Adrenal gland (tissue), 12 donors: ENCODE results near the gene SIRPD. TPM values are rescaled to one million over a fixed set of nuclear protein-coding genes. Genes with fewer than 3 reads are reported as not detected.

Experiments used
- DNase-seq, 7 donors: peaks; one replicate each; pipeline ENCODE4 v3.0.0-alpha.2; 2019 to 2020
- H3K27ac ChIP-seq, 5 donors: fragments of 200-600 bp; sonication (generic) in 4 of 5; 1 replicate in 3 of 5; 2 replicates in 2 of 5; pipeline versions ENCODE4 v1.5.1 to v1.8.0; 2016 to 2020; ENCODE audit warnings: mild to moderate bottlenecking in 1 of 5
- H3K27me3 ChIP-seq: fragments of 200-600 bp; 2 replicates; pipeline ENCODE4 v1.8.0; 2021
- H3K36me3 ChIP-seq, 2 donors: fragments of 200-600 bp; replicated peaks in 1 of 2; 1 replicate in 1 of 2; 2 replicates in 1 of 2; pipeline versions ENCODE4 v1.5.1 to v1.8.0; 2018 to 2022
- H3K4me1 ChIP-seq, 2 donors: fragments of 200-600 bp; replicated peaks in 1 of 2; 1 replicate in 1 of 2; 2 replicates in 1 of 2; pipeline versions ENCODE4 v1.5.1 to v1.8.0; 2018 to 2021
- H3K4me3 ChIP-seq, 4 donors: fragments of 200-600 bp; sonication (generic) in 3 of 4; one replicate each; pipeline ENCODE4 v1.5.1; 2016 to 2018
- H3K9me3 ChIP-seq, 3 donors: fragments of 200-600 bp; sonication (generic) in 1 of 3; replicated peaks in 1 of 3; 1 replicate in 2 of 3; 2 replicates in 1 of 3; pipeline versions ENCODE4 v1.5.1 to v1.8.0; 2016 to 2021
- POLR2A ChIP-seq, 2 donors: fragments of 450-650 bp; IDR thresholded peaks; one replicate each; pipeline ENCODE4 v1.6.1; 2017; ENCODE audit warnings: antibody characterized with exemption in 2 of 2, mild to moderate bottlenecking in 2 of 2, moderate library complexity in 1 of 2
- WGBS, 4 donors: extraction: QIAGEN DNeasy Blood & Tissue Kit in 2 of 4; methylation state at CpG; one replicate each; pipeline versions ENCODE4 v1.1.5 to v1.1.7; 2013 to 2017; 5-methylcytosine and 5-hydroxymethylcytosine counted together
- intact Hi-C, 2 donors: fragments of 100-400 bp; cut with DNase I; formaldehyde crosslinking; loops; one replicate each; pipeline versions ENCODE4 v1.14.1 to v1.15.0; 2022 to 2023
- polyA plus RNA-seq, 3 donors: library from polyadenylated mRNA; stranded (reverse); fragments of 200-250 nt in 2 of 3; fragments of 350-450 nt in 1 of 3; fragmentation: Illumina TruSeq in 1 of 3; extraction: RNeasy Lipid Tissue Mini Kit (QIAGEN cat#74804) in 1 of 3; gene quantifications; one replicate each; pipeline ENCODE4 v1.2.3, GENCODE V29; 2013 to 2014
- total RNA-seq, 9 donors: library from RNA; depleted of rRNA in 4 of 9; stranded (reverse); fragments of >200 nt in 4 of 9; fragments of 120-200 nt in 1 of 9; fragmentation: NEBNext Ultra II Directional in 1 of 9; extraction: Animal tissue kit (Norgen Biotek cat#: 25700) in 1 of 9; gene quantifications; one replicate each; pipeline versions ENCODE4 v1.1.0 to v1.2.4, GENCODE V29; 2013 to 2023
- TF ChIP-seq, protein P1 (sequence below), 6 experiments: fragments of 450-650 bp in 4 of 6; fragments of 200-600 bp in 2 of 6; sonication (generic) in 1 of 6; IDR thresholded peaks; 1 replicate in 5 of 6; 2 replicates in 1 of 6; pipeline versions ENCODE4 v1.5.1 to v1.8.0; 2016 to 2021; ENCODE audit warnings: antibody characterized with exemption in 6 of 6, mild to moderate bottlenecking in 2 of 6, moderate library complexity in 1 of 6
- donor health status: healthy with polysubstance abuse.
- donor health status: Bipolar disorder and iron deficiency.
- donor health status: DM: yes; HTN: yes; CAD: no.
- donor health status: DM: no; HTN: no; CAD: no.
- donor health status: DM: no; HTN: no; CAD: no.
- donor health status: DM: yes; HTN: yes; CAD: no.

SIRPD gene
- total and polyA plus RNA-seq, 12 donors: 0.43 to 3.3 (median 1.5) TPM; not detected in 9

GRCh38 chr20:1569415-1569881, 11.9 kb upstream of the SIRPD start:
- H3K9me3 ChIP-seq: no peaks in the 10 kb centered on the region
- H3K27ac ChIP-seq: no peak overlapping the region
- H3K4me1 ChIP-seq: no peaks in the 10 kb centered on the region
- H3K36me3 ChIP-seq: no peaks in the 10 kb centered on the region
- intact Hi-C loops: no loop called here
- peak in 4 of 7 donors; percentile 19 to 56 (median 28) for DNase-seq
- no peak overlapping the region for H3K4me3 ChIP-seq
- WGBS, 4 donors: 57 to 75% (median 60%) methylated on average over 7 of the region's 7 CpGs
- TF ChIP-seq, protein P1, sequence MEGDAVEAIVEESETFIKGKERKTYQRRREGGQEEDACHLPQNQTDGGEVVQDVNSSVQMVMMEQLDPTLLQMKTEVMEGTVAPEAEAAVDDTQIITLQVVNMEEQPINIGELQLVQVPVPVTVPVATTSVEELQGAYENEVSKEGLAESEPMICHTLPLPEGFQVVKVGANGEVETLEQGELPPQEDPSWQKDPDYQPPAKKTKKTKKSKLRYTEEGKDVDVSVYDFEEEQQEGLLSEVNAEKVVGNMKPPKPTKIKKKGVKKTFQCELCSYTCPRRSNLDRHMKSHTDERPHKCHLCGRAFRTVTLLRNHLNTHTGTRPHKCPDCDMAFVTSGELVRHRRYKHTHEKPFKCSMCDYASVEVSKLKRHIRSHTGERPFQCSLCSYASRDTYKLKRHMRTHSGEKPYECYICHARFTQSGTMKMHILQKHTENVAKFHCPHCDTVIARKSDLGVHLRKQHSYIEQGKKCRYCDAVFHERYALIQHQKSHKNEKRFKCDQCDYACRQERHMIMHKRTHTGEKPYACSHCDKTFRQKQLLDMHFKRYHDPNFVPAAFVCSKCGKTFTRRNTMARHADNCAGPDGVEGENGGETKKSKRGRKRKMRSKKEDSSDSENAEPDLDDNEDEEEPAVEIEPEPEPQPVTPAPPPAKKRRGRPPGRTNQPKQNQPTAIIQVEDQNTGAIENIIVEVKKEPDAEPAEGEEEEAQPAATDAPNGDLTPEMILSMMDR (IDR thresholded peaks at IDR 0.05): no peak
- H3K27me3 ChIP-seq: no peaks in the 10 kb centered on the region

DNA sequence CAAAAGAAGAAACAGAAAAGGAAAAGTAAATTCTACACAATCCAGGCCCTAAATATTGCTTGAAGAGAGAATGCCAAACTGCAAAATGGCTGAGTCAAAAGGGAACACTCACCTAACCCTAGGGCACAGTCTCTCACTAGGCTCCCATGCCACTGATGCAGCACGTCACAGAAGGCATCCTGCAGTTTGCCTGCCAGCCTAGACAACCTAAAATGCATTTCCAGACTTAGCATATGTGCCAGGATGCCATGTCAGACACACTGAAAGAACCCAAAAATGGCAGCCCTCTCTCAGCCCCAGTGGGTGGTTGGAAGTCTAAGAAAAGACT, 10.6 kb upstream of the SIRPD start:
- intact Hi-C loops: no loop called here
- H3K36me3 ChIP-seq: no peaks in the 10 kb centered on the region
- no peaks in the 10 kb centered on the region for H3K4me1 ChIP-seq
- no peaks in the 10 kb centered on the region for H3K9me3 ChIP-seq
- WGBS, 4 donors: 58 to 78% (median 75%) methylated on average over 1 of the region's 1 CpG
- H3K27me3 ChIP-seq: no peaks in the 10 kb centered on the region
- H3K4me3 ChIP-seq: no peak overlapping the region
- no peak overlapping the region for H3K27ac ChIP-seq
- DNase-seq: no peak
- no peak for TF ChIP-seq POLR2A (IDR thresholded peaks at IDR 0.05)
- TF ChIP-seq, protein P1 (IDR thresholded peaks at IDR 0.05): no peak

GRCh38 chr20:1567392-1568162, 10.1 kb upstream of the SIRPD start:
- DNase-seq: no peak
- no peaks in the 10 kb centered on the region for H3K9me3 ChIP-seq
- 71 to 75% (median 71%) methylated on average over 6 of the region's 6 CpGs for WGBS, 4 donors
- no peak overlapping the region for H3K27ac ChIP-seq
- H3K36me3 ChIP-seq: no peaks in the 10 kb centered on the region
- TF ChIP-seq, protein P1 (IDR thresholded peaks at IDR 0.05): no peak
- TF ChIP-seq POLR2A (IDR thresholded peaks at IDR 0.05): no peak
- intact Hi-C loops: no loop called here
- no peak overlapping the region for H3K4me3 ChIP-seq
- H3K27me3 ChIP-seq: no peaks in the 10 kb centered on the region
- no peaks in the 10 kb centered on the region for H3K4me1 ChIP-seq

DNA sequence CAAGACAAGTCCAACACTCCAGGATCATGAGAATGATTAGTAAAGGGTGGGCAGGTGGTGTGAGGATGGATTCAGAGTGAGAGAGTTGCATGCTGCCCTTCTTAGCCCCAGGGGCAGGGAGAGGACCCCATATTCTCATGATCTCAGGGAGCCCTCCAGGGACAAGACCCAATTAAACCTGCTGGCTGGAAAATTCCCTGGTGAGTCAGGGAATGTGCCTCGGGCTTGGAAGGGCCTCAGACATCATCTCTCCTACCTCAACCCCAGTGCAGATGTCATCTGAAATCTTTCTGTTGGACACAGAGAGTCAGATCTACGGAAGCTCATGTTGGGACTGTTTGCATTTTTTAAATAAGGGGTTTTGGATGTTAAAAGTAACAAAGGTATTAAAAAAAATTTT, 9.2 kb upstream of the SIRPD start:
- WGBS, 4 donors: 62 to 75% (median 67%) methylated on average over 2 of the region's 2 CpGs
- no peak overlapping the region for H3K27ac ChIP-seq
- no peaks in the 10 kb centered on the region for H3K27me3 ChIP-seq
- TF ChIP-seq POLR2A (IDR thresholded peaks at IDR 0.05): no peak
- TF ChIP-seq, protein P1 (IDR thresholded peaks at IDR 0.05): no peak
- no peaks in the 10 kb centered on the region for H3K36me3 ChIP-seq
- no peaks in the 10 kb centered on the region for H3K9me3 ChIP-seq
- H3K4me3 ChIP-seq: no peak overlapping the region
- H3K4me1 ChIP-seq: no peaks in the 10 kb centered on the region
- intact Hi-C loops: no loop called here
- DNase-seq: no peak
